ENCODE data around the gene CCL23.

- TF ChIP-seq, protein P1, sequence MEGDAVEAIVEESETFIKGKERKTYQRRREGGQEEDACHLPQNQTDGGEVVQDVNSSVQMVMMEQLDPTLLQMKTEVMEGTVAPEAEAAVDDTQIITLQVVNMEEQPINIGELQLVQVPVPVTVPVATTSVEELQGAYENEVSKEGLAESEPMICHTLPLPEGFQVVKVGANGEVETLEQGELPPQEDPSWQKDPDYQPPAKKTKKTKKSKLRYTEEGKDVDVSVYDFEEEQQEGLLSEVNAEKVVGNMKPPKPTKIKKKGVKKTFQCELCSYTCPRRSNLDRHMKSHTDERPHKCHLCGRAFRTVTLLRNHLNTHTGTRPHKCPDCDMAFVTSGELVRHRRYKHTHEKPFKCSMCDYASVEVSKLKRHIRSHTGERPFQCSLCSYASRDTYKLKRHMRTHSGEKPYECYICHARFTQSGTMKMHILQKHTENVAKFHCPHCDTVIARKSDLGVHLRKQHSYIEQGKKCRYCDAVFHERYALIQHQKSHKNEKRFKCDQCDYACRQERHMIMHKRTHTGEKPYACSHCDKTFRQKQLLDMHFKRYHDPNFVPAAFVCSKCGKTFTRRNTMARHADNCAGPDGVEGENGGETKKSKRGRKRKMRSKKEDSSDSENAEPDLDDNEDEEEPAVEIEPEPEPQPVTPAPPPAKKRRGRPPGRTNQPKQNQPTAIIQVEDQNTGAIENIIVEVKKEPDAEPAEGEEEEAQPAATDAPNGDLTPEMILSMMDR (IDR thresholded peaks at IDR 0.05; ENCODE audit: low read depth, low read length, missing input control), result no peak
- TF ChIP-seq RAD21 (IDR thresholded peaks at IDR 0.05) (no peak), REST (IDR thresholded peaks at IDR 0.05) (no peak), SP1 (IDR thresholded peaks at IDR 0.05) (no peak), ZBTB33 (IDR thresholded peaks at IDR 0.05) (no peak), YY1 (IDR thresholded peaks at IDR 0.05) (no peak), FOXA1 (IDR thresholded peaks at IDR 0.05) (no peak), RXRA (IDR thresholded peaks at IDR 0.05) (no peak), TAF1 (conservative IDR thresholded peaks at IDR 0.05) (no peak), JUND (IDR thresholded peaks at IDR 0.05) (no peak), GABPA (IDR thresholded peaks at IDR 0.05 in 1 of 2, conservative IDR thresholded peaks at IDR 0.05 in 1 of 2) (no peak)
- TF ChIP-seq, protein P2, sequence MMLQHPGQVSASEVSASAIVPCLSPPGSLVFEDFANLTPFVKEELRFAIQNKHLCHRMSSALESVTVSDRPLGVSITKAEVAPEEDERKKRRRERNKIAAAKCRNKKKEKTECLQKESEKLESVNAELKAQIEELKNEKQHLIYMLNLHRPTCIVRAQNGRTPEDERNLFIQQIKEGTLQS (IDR thresholded peaks at IDR 0.05), result no peak
- TF ChIP-seq, protein P3, sequence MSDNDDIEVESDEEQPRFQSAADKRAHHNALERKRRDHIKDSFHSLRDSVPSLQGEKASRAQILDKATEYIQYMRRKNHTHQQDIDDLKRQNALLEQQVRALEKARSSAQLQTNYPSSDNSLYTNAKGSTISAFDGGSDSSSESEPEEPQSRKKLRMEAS (IDR thresholded peaks at IDR 0.05), result no peak
These were observed 40.3 kb downstream of the CCL23 start for GRCh38 chr17:35977509-35977908.
